GM06990 (cell line): Measurements from ENCODE around the gene HES6.

Experiments used
- DNase-seq: peaks from one replicate; pipeline ENCODE4 v3.0.0-alpha.2; 2011; ENCODE audit not compliant: insufficient read length; ENCODE audit errors: extremely low read depth
- H3K27me3 ChIP-seq: replicated peaks from 2 replicates; pipeline ENCODE4 v1.6.0; 2011; ENCODE audit warnings: low read length; ENCODE audit not compliant: control insufficient read depth, insufficient read depth
- H3K36me3 ChIP-seq: 2 replicates; pipeline ENCODE4 v1.5.1; 2011; ENCODE audit warnings: low read length; ENCODE audit not compliant: control insufficient read depth, insufficient read depth
- H3K4me3 ChIP-seq: replicated peaks from 2 replicates; pipeline ENCODE4 v1.5.1; 2011; ENCODE audit warnings: low read depth, mild to moderate bottlenecking, control low read depth, low read length
- CTCF ChIP-seq: IDR thresholded peaks from 2 replicates; pipeline ENCODE4 v1.5.1; 2011; ENCODE audit warnings: low read length, control low read depth, mild to moderate bottlenecking, inconsistent platforms; ENCODE audit not compliant: insufficient read depth, poor library complexity, severe bottlenecking

HES6 gene

GRCh38 chr2:238257786-238258700 is 18.2 kb upstream of the HES6 start:
- TF ChIP-seq CTCF: no peak
- DNase-seq: no peak
- Histone ChIP-seq H3K4me3 (no peak overlapping the region), H3K27me3 (no peaks in the 10 kb centered on the region), H3K36me3 (peaks cover 36% of the 10 kb centered on the region)

GRCh38 chr2:238256594-238257104 is 16.8 kb upstream of the HES6 start:
- no peak for DNase-seq
- Histone ChIP-seq H3K4me3 (no peak overlapping the region), H3K27me3 (no peaks in the 10 kb centered on the region), H3K36me3 (peaks cover 34% of the 10 kb centered on the region)
- peak; percentile 85 for TF ChIP-seq CTCF

- Histone ChIP-seq H3K27me3 (no peaks in the 10 kb centered on the region), H3K4me3 (no peak overlapping the region), H3K36me3 (peaks cover 35% of the 10 kb centered on the region)
- TF ChIP-seq CTCF: no peak
- no peak for DNase-seq
These were observed 16.3 kb upstream of the HES6 start for GRCh38 chr2:238256111-238256510.

- DNase-seq: no peak
- Histone ChIP-seq H3K27me3 (no peaks in the 10 kb centered on the region), H3K36me3 (peaks cover 37% of the 10 kb centered on the region), H3K4me3 (no peak overlapping the region)
- no peak for TF ChIP-seq CTCF
These were observed 15.8 kb upstream of the HES6 start for GRCh38 chr2:238255636-238256035.

GRCh38 chr2:238255151-238255551 is 15.3 kb upstream of the HES6 start:
- Histone ChIP-seq H3K4me3 (no peak overlapping the region), H3K36me3 (peaks cover 38% of the 10 kb centered on the region), H3K27me3 (no peaks in the 10 kb centered on the region)
- TF ChIP-seq CTCF: no peak
- no peak for DNase-seq
